Kidney capillary endothelial cell (primary cell): ENCODE measurements around the gene IL11.
A peak's percentile ranks its signal among the peaks of the same experiment; 100 is the strongest.

Source experiments
- DNase-seq: peaks from one replicate; pipeline ENCODE4 v3.0.0-alpha.2; 2018; ENCODE audit warnings: low spot score

Gene IL11

DNA sequence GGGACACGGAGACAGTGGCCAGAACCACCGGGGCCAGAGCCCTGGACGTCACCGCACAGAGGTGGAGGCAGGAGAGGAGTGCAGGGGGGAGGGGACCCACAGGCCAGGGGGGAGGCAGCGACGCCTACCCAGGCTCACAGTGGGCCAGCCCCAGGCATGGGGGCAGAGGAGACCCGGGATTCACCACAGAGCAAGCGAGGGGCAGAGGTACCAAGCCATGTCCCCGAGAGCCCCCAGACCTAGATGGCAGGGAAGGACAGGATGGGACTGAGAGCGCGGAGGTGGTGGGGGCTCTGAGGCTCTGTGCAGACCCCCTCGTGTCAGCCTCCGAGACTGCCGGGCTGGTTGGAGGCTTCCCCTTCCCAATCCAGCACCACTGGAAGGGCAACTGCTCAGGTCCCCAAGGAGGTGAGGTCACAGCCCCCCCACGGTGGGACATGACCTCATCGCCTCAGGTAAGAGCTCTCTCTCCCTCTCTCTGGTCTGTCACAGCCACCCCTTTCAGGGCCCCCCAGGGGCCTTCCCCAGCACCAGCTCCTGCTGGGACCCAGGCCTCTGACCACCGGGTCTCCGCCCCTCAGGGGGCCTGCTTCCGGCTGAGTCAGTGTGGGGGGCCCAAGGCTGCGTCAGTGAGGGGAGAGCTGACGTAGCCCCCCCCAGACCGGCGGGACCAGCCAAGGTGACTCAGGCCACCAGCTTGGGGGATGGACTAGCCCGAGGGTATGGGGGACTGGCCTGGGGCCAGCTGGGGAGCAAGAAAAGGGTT is 2.2 kb upstream of the IL11 start:
- DNase-seq = peak; percentile 10

DNA sequence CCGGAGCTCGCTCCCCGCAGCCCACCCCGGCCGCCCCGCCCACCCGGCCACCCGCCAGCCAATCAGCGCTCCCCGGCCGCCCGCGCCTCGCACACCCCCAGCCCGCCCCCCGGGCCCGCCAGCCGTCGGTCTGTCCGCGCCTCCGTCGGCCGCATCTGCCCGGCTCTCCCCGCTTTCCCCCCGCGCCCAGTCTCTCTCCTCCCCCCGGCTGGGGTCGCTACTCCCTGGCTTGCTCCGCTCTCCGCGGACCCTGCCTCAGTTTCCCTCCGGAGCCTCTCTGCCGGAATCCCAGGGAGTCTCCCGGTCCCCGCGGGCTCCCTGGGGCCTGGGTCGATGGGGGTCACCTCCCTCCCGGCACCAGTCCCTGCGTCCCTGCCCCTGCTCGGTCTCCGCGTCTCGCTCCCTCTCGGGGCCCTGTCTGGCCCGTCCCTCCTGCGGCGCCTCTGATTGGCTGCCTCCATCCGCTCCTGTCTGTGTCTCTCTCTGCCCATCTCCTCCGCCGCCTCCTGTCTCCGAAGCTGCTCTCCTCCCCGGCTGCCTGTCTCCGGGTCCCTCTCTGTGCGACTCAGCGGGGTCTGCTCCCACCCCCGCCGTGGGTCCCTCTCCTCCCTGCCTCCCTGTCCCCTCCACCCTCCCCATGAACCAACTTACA is 484 bp downstream of the IL11 start:
- DNase-seq = peak; percentile 41

DNA sequence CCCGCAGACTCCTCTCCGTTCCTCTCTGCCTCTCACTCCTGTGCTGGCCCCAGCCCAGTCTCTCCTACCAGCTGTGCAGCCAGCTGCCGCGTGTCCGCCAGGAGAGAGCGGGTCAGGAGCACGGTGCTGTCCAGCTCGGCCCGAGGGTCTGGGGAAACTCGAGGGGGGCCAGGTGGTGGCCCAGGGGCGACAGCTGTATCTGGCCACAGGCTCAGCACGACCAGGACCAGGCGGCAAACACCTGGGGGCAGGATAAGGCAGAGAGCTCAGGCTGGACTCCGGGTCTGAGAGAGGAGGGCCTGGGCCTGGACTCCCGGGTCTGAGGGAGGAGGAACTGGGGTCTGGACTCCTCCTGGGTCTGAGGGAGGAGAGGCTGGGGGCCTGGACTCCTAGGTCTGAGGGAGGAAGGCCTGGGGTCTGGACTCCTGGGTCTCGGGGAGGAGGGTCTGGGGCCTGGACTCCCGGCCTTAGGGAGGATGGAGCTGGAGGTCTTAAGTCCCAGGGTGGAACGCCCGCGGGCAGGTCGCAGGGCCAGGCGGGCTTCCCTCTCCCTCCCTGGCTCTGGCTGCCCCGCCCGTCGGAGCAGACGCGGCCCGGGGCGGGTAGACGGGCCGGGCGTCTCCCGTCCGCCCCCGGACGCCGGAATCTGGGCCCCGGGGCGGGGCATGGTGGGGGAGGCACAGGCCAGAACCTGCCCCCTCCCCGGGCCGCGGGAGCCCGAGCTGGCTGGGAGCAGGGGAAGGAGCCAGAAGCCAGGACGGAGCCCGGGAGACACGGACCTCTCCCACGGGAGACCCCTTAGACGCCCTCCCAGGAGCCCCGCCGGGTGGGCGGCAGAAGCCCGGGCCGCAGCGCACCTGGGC is 1.3 kb downstream of the IL11 start:
- peak; percentile 28 for DNase-seq

DNA sequence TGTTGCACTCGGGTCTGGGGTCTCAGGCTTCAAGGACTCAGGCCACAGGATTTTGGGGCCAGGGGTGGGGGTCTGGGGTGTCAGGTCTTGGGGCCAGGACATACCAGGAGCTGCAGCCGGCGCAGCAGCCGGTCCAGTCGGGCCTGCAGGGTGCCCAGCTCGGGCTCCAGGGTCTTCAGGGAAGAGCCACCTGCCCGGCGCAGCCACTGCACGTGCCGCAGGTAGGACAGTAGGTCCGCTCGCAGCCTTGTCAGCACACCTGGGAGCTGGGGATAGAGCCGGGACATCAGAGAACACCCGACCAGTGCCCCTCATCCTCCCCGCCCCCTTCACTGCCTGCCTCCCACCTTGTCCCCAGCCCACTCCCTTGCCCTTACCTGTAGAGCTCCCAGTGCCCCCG is 2.2 kb downstream of the IL11 start:
- DNase-seq = no peak

DNA sequence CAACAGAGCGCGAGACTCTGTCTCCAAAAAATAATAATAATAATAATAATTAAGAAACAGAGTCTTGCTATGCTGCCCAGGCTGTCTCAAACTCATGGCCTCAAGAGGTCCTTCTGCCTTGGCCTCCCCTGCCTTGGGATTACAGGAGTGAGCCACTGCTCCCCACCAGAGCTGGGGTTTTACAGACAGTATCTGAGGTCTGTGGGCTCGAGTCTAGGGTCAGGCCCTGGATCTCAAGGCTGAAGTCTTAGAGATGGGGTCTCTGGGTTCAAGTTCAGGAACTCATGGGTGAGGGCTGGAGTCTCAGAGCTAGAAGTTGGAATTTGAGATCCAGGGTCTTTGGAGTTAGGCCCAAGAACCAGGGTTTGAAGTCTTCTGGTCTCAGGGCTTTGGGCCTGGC is 3.5 kb downstream of the IL11 start:
- DNase-seq = no peak

DNA sequence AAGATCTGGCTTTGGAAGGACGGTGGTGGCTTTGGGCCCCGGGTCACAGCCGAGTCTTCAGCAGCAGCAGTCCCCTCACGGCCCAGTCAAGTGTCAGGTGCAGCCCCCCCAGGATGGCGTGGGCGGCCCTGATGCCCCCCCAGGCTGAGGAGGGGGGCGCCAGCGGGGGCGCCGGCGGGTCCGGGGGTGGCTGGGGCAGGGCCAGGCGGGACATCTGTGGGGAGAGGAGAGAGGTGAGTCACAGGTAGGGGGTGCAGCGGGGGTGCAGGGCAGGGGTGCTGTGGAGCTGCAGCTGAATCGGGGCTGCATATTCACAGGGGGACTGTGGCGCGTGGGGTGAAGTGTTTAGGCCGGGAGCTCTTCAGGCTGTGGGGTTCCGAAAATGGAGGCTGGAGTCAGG is 4.3 kb downstream of the IL11 start:
- DNase-seq = no peak

DNA sequence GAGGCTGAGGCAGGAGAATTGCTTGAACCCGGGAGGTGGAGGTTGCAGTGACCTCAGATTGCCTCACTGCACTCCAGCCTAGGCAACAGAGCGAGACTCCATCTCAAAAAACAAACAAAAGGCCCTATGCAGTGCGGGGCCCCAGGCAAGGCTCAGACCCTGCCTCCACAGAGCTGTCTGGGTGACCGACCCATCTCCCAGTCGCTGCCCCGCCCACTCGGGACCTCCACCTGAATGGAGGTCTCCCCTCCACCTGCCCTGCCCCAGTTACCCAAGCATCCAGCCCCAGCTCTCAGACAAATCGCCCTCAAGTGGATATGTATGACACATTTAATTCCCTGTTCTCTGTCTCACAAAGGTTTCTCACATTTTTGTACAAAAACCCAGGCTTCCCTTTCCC is 5.0 kb downstream of the IL11 start:
- no peak for DNase-seq

DNA sequence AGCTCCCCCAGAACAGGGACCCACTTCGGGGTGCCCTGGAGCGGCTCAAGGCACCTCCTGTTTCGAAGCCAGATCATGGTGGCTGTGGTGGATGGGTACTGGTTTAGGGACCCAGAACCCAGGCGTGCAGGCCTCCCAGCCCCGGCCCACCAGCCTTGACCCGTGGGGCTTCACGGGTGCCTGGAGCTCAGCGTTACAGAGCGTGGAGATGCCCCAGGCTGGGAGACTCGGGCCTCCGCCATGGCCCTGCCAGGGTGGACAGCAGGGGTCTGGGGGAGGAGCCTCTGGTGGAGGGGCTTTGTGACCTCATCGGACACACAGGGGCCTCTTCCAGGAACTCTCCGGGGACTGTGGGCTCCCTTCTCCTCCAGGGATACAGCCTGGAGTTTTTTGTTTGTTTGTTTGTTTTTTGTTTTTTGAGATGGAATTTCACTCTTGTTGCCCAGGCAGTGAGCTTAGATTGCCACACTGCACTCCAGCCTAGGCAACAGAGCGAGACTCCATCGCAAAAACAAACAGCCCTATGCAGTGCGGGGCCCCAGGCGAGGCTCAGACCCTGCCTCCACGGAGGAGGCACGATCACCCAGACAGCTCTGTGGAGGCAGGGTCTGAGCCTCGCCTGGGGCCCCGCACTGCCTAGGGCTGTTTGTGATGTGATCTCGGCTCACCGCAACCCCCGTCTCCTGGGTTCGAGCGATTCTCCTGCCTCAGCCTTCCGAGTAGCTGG is 7.1 kb downstream of the IL11 start, which contains the start of gene GARIN5B:
Gene GARIN5B (minus strand): TSS at position 271 of the 727 bp plus-strand sequence. CDS start 194 bp downstream, at position 77.
- DNase-seq = no peak

DNA sequence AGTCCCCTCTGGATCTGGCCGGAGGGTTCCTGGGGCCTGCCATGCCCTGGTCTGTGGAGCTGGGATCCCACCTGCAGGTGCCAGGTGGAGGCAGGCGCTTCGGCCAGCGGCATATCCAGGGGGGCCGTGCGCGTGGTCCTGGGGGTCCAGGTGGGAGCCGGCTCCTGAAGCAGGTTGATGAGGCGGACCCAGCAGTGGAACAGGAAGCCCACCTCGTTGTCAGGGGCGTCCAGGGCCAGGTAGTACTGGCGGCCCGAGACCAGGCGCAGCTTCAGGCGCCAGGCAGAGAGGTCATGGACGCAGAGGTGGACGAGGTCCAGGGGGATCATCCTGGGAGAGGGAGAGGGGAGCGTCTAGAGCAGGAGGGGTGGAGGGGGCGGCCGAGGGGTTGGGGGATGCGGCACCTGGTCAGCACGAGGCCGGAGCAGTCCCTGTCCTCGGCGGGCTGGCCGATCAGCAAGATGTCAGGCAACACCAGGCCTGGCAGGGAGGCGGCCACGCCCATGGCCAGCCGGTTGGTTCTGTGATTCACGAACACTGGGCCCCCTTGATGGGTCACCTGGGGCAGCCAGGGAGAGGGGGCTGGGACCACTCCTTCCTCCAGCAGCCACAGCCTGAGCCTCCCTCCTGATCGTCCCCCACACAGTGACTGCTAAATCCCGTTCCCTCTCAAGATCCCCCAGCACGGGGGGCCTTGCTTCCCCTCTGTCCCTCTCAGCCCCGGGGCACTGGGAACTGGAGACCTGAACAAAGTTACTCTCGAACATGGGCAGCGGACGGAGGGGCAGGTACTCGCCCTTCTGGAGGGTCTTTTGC is 7.9 kb downstream of the IL11 start:
- DNase-seq = no peak

DNA sequence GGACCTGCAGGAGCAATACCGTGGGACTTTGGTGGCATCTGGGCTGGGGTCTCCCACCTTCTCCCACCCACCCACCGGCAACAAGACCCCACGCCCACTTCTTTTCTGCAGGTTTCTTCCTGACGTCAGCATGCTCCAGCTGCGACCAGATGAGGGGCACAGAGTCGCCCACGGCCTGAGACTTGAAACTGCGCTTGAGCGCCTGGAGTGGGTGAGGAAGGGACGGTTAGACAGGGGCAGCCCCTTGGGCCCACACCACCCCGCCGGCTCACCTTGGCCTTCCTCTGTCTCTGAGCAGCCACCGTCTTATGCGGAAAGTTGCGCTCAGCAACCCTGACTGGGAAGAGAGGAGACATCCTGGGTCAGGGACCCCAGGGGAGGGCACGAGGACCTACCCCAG is 9.4 kb downstream of the IL11 start:
- no peak for DNase-seq

DNA sequence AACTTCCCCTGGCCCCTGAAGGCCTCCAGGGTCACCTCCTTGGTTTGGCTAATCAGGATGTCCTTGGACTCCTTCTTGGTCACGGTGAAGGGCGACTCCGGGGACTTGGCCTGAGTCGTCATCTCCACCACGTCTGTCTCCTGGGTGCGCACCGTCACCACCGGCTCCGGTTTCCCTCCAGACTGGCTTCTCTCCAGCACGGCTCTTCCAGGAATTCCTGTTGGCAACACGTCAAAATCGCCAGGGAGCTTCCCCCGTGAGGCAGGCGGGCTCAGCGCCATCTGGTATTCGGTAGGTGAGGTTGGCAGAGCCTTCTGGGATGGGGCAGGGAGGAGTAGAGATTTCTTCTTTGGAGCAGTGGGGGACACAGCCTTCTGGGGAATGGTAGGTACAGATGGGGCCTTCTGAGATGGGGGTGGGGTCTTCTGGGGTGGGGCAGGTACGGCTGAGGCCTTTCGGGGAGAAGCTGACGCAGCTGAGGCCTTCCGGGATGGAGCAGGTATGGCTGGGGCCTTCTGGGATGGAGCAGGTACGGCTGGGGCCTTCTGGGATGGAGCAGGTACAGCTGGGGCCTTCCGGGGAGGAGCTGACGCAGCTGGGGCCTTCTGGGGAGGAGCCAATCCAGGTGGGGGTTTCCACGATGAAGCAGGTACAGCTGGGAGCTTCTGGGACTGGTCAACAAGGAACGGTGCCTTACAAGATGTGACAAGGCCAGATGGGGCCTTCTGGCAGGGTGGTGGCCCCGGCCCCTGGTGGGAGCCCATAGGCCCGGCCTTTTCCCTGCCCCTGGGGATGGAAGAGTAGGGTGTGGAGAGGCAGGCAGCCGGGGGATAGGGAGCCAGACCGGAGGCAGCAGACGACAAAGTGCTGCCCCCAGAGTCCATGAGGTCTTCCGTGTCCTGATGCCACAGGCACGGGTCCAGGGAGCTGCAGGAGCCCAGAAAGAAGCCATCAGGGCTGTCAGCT is 11.0 kb downstream of the IL11 start:
- no peak for DNase-seq

DNA sequence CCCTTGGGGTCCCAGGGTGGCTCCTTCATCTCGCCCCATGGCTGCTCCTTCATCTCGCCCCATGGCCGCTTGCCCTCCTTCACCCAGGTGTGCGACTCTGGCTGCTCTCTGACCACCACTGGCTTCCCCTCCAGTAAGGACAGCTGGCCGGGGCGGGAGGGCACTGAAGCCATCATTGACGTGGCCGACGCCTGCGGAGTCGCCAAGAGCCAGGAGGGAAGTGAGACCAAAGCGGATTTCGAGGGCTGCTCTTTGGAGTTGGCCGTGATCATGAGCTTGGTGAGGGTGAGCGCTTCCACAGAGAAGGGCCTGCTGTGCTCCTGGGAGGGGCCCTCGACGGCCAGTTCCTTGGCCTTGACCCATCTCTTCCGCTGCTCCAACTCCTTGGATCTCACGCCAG is 11.8 kb downstream of the IL11 start:
- DNase-seq = no peak

DNA sequence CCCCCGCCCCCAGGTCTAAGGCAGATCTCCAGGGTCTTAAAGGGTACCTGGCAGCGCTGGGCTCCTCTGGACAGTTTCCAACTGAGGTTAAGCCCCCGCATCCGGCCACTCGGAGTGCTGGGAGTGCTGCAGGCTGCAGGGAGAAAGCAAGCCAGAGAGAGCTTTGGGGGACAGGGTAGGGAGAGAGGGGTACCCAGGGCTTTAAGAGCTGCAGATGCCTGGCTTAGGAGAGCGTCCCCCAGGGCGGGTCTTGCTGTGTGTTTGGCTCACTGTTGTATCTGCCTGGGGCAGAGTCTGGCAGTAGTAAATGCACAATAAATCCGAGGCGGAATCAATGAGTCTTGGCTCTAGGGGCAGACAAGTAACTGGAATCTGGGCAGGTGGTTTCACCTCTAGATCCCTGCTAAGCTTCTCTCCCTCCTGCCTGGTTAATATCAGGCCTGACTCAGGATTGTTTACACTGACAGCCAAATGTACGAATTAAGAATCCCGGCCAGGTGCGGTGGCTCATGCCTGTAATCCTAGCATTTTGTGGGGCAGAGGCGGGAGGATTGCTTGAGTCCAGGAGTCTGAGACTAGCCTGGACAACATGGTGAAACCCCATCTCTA is 14.9 kb downstream of the IL11 start:
- no peak for DNase-seq

DNA sequence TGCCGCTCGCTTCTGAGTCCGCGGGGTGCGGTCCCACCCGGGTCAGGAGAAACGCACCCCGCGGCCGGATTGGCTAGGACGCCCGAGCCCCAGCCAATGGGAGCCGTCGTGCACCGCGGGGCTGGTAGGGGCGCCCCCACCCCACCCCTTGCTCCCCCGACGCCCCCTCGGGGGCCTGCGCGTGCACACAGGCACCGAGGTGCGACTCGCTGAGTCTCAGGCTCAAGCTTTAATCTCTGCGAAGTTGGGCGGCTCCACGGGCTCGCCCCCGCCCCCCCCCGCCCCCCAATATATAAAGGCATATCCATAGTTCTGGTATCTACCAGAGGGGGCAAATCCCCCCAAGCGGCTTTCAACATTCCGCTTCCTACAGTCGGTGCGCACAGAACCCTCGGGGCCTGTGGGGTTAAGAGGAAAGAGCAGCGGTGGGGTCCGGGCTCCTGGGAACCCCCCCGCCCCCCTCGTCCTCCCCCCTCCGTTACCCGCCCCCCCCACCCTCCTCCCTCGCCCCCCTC is 15.5 kb downstream of the IL11 start, which contains the start of gene COX6B2:
Gene COX6B2 (minus strand): TSS at position 22 of the 515 bp plus-strand sequence. CDS start 198 bp downstream, outside the sequence.
- no peak for DNase-seq

DNA sequence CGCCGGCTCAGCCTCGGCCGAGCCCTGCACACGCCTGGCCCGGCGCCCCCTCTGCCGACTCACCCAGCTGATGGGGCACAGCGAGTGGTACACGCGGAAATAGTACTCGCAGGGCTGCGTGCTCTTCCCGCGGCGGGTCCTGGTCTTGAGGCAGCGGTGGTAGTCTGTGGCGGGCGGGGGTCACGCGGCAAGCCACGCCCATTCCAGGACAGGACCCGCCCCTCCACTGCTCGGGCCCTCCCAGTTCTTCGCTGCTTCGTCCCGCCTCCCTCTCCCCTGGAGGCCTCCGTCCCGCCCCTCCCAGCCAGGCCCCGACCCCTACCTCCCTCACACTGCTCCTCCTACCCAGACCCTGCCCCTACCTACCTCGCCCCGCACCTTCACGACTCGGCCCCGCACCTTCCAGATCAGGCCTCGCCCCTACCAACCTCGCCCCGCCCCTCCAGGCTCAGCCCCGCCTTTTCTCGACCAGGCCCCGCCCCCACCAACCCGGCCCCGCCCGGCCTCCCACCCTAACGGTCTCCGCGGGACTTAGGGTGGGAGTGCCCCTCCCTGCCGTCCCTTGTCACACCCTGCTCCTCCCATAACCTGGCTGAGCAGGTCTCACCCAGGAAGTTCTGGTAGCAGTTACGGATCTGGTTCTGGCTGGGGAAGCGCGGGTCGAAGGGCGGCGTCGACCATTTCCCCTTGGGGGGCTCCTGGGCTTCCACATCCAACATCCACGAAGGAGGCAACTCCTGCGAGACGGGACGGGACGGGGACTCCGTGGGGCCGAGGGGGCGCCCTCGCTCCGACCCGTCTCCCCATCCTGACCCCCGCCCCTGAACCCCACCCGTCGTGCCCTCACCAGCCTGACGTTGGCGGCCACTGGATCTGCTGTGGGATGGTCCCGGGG is 16.2 kb downstream of the IL11 start:
- no peak for DNase-seq

DNA sequence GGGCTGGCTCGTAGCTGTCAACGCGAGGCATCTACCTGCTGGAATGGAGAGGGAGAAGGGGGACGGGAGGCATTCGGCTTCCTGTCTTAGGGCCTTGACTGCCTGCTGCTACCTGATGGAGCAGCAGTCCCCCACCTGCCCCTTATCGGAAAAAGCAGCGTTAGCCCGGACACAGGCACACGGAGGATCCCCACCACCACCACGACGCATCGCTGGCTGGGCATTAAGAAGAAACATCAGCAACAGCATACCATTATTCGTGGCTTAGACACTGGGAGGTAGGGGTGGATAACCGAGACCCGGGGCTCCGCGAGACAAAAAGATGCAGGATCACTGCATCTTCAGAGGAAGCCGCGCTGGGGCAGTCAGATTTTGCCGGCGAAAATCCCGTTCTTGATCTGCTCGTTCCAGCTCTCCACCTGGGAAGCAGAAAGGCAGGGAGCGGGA is 16.9 kb downstream of the IL11 start:
- no peak for DNase-seq

DNA sequence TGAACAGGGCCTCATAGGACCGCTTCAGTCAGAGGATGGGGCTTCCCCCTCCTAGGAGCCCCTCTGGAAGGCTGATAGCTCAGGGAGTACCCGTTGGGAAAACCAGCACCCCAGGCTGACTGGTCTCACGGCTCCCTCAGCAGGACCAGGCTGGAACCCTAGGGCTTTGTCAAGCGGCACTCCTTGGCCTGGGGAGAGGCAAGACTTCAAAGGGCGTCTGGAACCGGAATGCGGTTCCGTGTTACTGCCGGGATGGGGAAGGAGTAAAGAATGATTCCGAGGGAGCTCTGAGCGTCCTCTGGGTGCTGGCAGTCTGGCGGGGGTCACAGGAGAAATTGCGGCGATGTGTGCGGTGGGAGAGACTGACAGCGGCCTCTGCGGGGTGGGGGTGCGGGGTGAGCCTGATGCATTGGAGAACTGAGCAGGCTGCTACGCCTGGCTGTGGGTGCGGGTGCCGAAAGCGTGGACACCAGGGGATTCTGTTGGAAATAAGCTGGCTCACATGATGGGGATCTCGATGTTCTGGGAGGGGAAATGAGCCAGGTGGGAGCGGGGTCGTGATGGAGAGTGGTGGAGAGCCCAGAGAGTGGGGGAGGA is 17.6 kb downstream of the IL11 start:
- no peak for DNase-seq

DNA sequence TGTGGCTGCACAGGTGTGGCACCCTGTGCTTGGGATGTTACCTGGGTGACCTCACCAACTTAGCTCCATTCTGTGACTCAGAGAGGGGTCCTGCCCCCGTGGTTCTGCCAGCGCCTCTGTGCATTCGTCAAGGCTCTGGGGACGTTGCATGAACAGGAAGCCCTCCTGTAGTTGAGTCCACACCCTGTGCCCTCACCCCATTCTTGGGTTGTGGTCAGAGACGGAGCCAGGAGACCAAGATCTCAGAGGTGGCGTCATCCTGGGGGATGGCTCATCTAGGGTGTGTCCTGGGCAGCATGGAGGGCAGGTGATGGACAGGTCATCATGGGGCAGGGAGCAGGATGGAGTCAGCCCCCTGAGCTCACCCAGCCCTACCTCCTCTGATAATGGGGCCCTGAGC is 18.2 kb downstream of the IL11 start:
- DNase-seq = no peak
